GM23338 (cell line): ENCODE measurements around the gene FAM3D. TPM values are rescaled to one million over a fixed set of nuclear protein-coding genes. Genes with fewer than 3 reads are reported as not detected.

Experiments
- ATAC-seq: fragments of 200-7000 bp; cut with Tn5 transposase; 3 replicates; pipeline ENCODE4 v1.9.1; 2020
- DNase-seq: peaks from one replicate; pipeline ENCODE4 v3.0.0-alpha.2; 2015; ENCODE audit warnings: low spot score
- H2AFZ ChIP-seq: fragments of 200-600 bp; sonication (generic); 2 replicates; pipeline ENCODE4 v1.8.0; 2016; ENCODE audit warnings: antibody characterized with exemption, mild to moderate bottlenecking, moderate library complexity
- H3F3A ChIP-seq: fragments of 200-600 bp; sonication (generic); replicated peaks from 2 replicates; pipeline ENCODE4 v1.8.0; 2017; ENCODE audit warnings: antibody characterized with exemption, mixed run types, low read depth
- H3K27ac ChIP-seq: fragments of 200-600 bp; sonication (generic); 2 replicates; pipeline ENCODE4 v1.6.1; 2016; ENCODE audit warnings: low read depth
- H3K27me3 ChIP-seq: fragments of 200-600 bp; sonication (generic); 2 replicates; pipeline ENCODE4 v1.8.0; 2016; ENCODE audit warnings: mild to moderate bottlenecking, mixed run types, moderate library complexity; ENCODE audit not compliant: insufficient read depth
- H3K36me3 ChIP-seq: fragments of 200-600 bp; sonication (generic); 2 replicates; pipeline ENCODE4 v1.8.0; 2016; ENCODE audit warnings: mild to moderate bottlenecking; ENCODE audit not compliant: insufficient read depth
- H3K4me1 ChIP-seq: fragments of 200-600 bp; sonication (generic); 2 replicates; pipeline ENCODE4 v1.8.0; 2016; ENCODE audit warnings: mild to moderate bottlenecking, moderate library complexity; ENCODE audit not compliant: insufficient read depth
- H3K4me2 ChIP-seq: fragments of 200-600 bp; sonication (generic); 2 replicates; pipeline ENCODE4 v1.7.1; 2017; ENCODE audit warnings: mixed run types
- H3K4me3 ChIP-seq: fragments of 200-600 bp; sonication (generic); 2 replicates; pipeline ENCODE4 v1.6.1; 2016; ENCODE audit warnings: mixed run types
- H3K79me2 ChIP-seq: fragments of 200-600 bp; sonication (generic); replicated peaks from 2 replicates; pipeline ENCODE4 v1.8.0; 2017; ENCODE audit warnings: mild to moderate bottlenecking; ENCODE audit not compliant: insufficient read depth
- H3K9me2 ChIP-seq: fragments of 200-600 bp; sonication (generic); 2 replicates; pipeline ENCODE4 v1.8.0; 2017; ENCODE audit not compliant: insufficient read depth
- H4K20me1 ChIP-seq: fragments of 200-600 bp; sonication (generic); replicated peaks from 2 replicates; pipeline ENCODE4 v1.8.0; 2017; ENCODE audit warnings: mild to moderate bottlenecking; ENCODE audit not compliant: insufficient read depth
- H3K27ac Mint-ChIP-seq: 2 replicates; pipeline ENCODE4 v1.8.0; 2020; ENCODE audit warnings: inconsistent platforms, mild to moderate bottlenecking, moderate library complexity, mixed read lengths
- H3K27me3 Mint-ChIP-seq: 3 replicates; pipeline ENCODE4 v1.8.0; 2022; ENCODE audit warnings: low read depth, mild to moderate bottlenecking, moderate library complexity, mixed read lengths, inconsistent platforms; ENCODE audit not compliant: insufficient read depth, poor library complexity
- H3K36me3 Mint-ChIP-seq: 3 replicates; pipeline ENCODE4 v1.8.0; 2021; ENCODE audit warnings: low read depth, mild to moderate bottlenecking, inconsistent platforms, moderate library complexity, mixed read lengths
- H3K4me1 Mint-ChIP-seq: 3 replicates; pipeline ENCODE4 v1.8.0; 2020; ENCODE audit warnings: mild to moderate bottlenecking, inconsistent platforms, mixed read lengths
- H3K4me3 Mint-ChIP-seq: 3 replicates; pipeline ENCODE4 v1.8.0; 2021; ENCODE audit warnings: moderate library complexity, mild to moderate bottlenecking, inconsistent platforms, mixed read lengths
- H3K9me3 Mint-ChIP-seq: 3 replicates; pipeline ENCODE4 v1.8.0; 2020; ENCODE audit warnings: moderate library complexity, mild to moderate bottlenecking, inconsistent platforms, mixed read lengths
- CREB1 ChIP-seq: fragments of 250-450 bp; sonication (Bioruptor Pico); IDR thresholded peaks from 2 replicates; pipeline ENCODE4 v1.5.0; 2020; ENCODE audit warnings: low read depth, mild to moderate bottlenecking, moderate library complexity
- CTCF ChIP-seq, 2 experiments: fragments of 200-600 bp in 1 of 2; sonication (generic) in 1 of 2; conservative IDR thresholded peaks; 2 replicates each; pipeline versions ENCODE4 v1.5.1 to v1.6.1; 2016 to 2017; ENCODE audit warnings: antibody characterized with exemption in 2 of 2, low read depth in 2 of 2, mild to moderate bottlenecking in 2 of 2, moderate library complexity in 1 of 2
- ETS1 ChIP-seq: IDR thresholded peaks from 2 replicates; pipeline ENCODE4 v1.6.1; 2016; ENCODE audit warnings: antibody characterized with exemption
- EZH2phosphoT487 ChIP-seq: fragments of 200-600 bp; sonication (generic); IDR thresholded peaks from one replicate; pipeline ENCODE4 v1.8.1; 2018; ENCODE audit warnings: antibody characterized with exemption; ENCODE audit not compliant: unreplicated experiment
- JUNB ChIP-seq: IDR thresholded peaks from one replicate; pipeline ENCODE4 v1.6.1; 2016; ENCODE audit warnings: antibody characterized with exemption; ENCODE audit not compliant: unreplicated experiment
- NANOG ChIP-seq: IDR thresholded peaks from 2 replicates; pipeline ENCODE4 v1.6.1; 2016; ENCODE audit warnings: antibody characterized with exemption, borderline replicate concordance
- POLR2AphosphoS5 ChIP-seq: IDR thresholded peaks from 2 replicates; pipeline ENCODE4 v1.6.1; 2016; ENCODE audit warnings: antibody characterized with exemption, low read depth
- STAT1 ChIP-seq: IDR thresholded peaks from one replicate; pipeline ENCODE4 v1.6.1; 2016; ENCODE audit warnings: antibody characterized with exemption; ENCODE audit not compliant: unreplicated experiment
- ZNF114 ChIP-seq: fragments of 250-450 bp; sonication (Bioruptor Pico); IDR thresholded peaks from 2 replicates; pipeline ENCODE4 v1.5.0; 2020; ENCODE audit warnings: mild to moderate bottlenecking, moderate library complexity
- ZNF331 ChIP-seq: fragments of 250-450 bp; sonication (Bioruptor Pico); IDR thresholded peaks from 2 replicates; pipeline ENCODE4 v1.5.0; 2020; ENCODE audit warnings: low read depth, mild to moderate bottlenecking, moderate library complexity
- ZNF462 ChIP-seq: fragments of 250-450 bp; sonication (Bioruptor Pico); IDR thresholded peaks from 2 replicates; pipeline ENCODE4 v1.5.0; 2020; ENCODE audit warnings: mild to moderate bottlenecking, moderate library complexity
- long read RNA-seq: library from polyadenylated mRNA; unstranded; transcript quantifications from one replicate; pipeline ENCODE4 v2.0.0, GENCODE V29; 2020; ENCODE audit not compliant: unreplicated experiment
- polyA plus RNA-seq: library from polyadenylated mRNA; unstranded; fragments of >200 nt; fragmentation: Nextera tagmentation; extraction: Ambion mirVana; gene quantifications from 2 replicates; pipeline ENCODE4 v1.2.1, GENCODE V29; 2016
- total RNA-seq: library from RNA; depleted of rRNA; stranded (reverse); fragments of >200 nt; shearing (Covaris generic); gene quantifications from 2 replicates; pipeline ENCODE4 v1.2.3, GENCODE V29; 2014; rRNA removed

FAM3D gene
- total RNA-seq (not detected in 2 replicates), polyA plus RNA-seq (0.26 TPM in 1 of 2 replicates, not detected in the other)
- long read RNA-seq: 0 reads

GRCh38 chr3:58666683-58667082 lies at the start of gene FAM3D:
Gene FAM3D, minus strand, starts transcription at chr3:58666774. Its CDS starts 11,211 bp downstream, at chr3:58655563.
- Mint-ChIP-seq H3K4me3 (no peak within 1 kb of the TSS), H3K27ac (no peak within 1 kb of the TSS)

GRCh38 chr3:58713715-58714401 lies 47.3 kb upstream of the FAM3D start:
- no peaks in the 10 kb centered on the region for H3K27me3 Mint-ChIP-seq
- Histone ChIP-seq H3F3A (no peaks in the 10 kb centered on the region), H3K36me3 (no peaks in the 10 kb centered on the region)

More at GRCh38 chr3:58666683-58667082, at the start of gene FAM3D:
- Histone ChIP-seq H3K4me2 (no peak within 1 kb of the TSS), H3K27me3 (no peaks in the 10 kb centered on the region), H3K36me3 (no peaks in the 10 kb centered on the region), H4K20me1 (no peaks in the 10 kb centered on the region), H3K4me1 (no peaks in the 10 kb centered on the region), H3F3A (no peaks in the 10 kb centered on the region), H2AFZ (no peak within 1 kb of the TSS), H3K9me2 (no peaks in the 10 kb centered on the region), H3K4me3 (no peak within 1 kb of the TSS), H3K79me2 (no peaks in the 10 kb centered on the region), H3K27ac (no peak within 1 kb of the TSS)
- no peak for ATAC-seq
- Mint-ChIP-seq H3K4me1 (no peaks in the 10 kb centered on the region; the same call in 2 of the 3 replicates), H3K36me3 (no peaks in the 10 kb centered on the region), H3K27me3 (peaks cover 15% of the 10 kb centered on the region), H3K9me3 (no peaks in the 10 kb centered on the region)
- TF ChIP-seq POLR2AphosphoS5 (no peak), STAT1 (no peak), ETS1 (no peak), ZNF114 (CRISPR knock-in tag) (no peak)
- DNase-seq: no peak

More at GRCh38 chr3:58713715-58714401, 47.3 kb upstream of the FAM3D start:
- ATAC-seq (no peak), DNase-seq (no peak)
- Mint-ChIP-seq H3K36me3 (no peaks in the 10 kb centered on the region), H3K4me3 (no peak overlapping the region), H3K27ac (no peak overlapping the region), H3K9me3 (peaks cover 7% of the 10 kb centered on the region; the same call in 2 of the 3 replicates), H3K4me1 (no peaks in the 10 kb centered on the region)
- Histone ChIP-seq H3K4me3 (no peak overlapping the region), H2AFZ (no peak overlapping the region), H3K27ac (no peak overlapping the region), H3K79me2 (no peaks in the 10 kb centered on the region), H3K4me1 (no peaks in the 10 kb centered on the region), H3K4me2 (no peak overlapping the region), H3K27me3 (no peaks in the 10 kb centered on the region), H4K20me1 (no peaks in the 10 kb centered on the region), H3K9me2 (peaks cover 15% of the 10 kb centered on the region; the same call in 1 of the 2 replicates)
- no peak for TF ChIP-seq CTCF (conservative IDR thresholded peaks at IDR 0.05; ENCODE audit: low read depth in 2 of 2)
- no peak for TF ChIP-seq CREB1 (CRISPR knock-in tag)
- TF ChIP-seq NANOG: no peak
- no peak for TF ChIP-seq ZNF462
- no peak for TF ChIP-seq ZNF114 (CRISPR knock-in tag)
- no peak for TF ChIP-seq JUNB
- no peak for TF ChIP-seq ZNF331
- no peak for TF ChIP-seq EZH2phosphoT487
